Breast epithelium (tissue), 4 donors: Measurements from ENCODE around the gene VAPB. TPM values are rescaled to one million over a fixed set of nuclear protein-coding genes. Genes with fewer than 3 reads are reported as not detected.

Experiments used
- DNase-seq, 2 donors: peaks; one replicate each; pipeline ENCODE4 v3.0.0-alpha.2; 2019; ENCODE audit warnings: low spot score in 2 of 2
- H3K27ac ChIP-seq, 2 donors: fragments of 200-600 bp; sonication (generic) in 1 of 2; one replicate each; pipeline ENCODE4 v1.5.1; 2016 to 2019; ENCODE audit warnings: mild to moderate bottlenecking in 1 of 2
- H3K27me3 ChIP-seq, 2 donors: fragments of 200-600 bp; sonication (generic) in 1 of 2; one replicate each; pipeline versions ENCODE4 v1.5.1 to v1.6.0; 2017 to 2019; ENCODE audit warnings: control low read depth in 1 of 2, mild to moderate bottlenecking in 1 of 2
- H3K36me3 ChIP-seq: fragments of 200-600 bp; one replicate; pipeline ENCODE4 v1.5.1; 2019
- H3K4me1 ChIP-seq, 2 donors: fragments of 200-600 bp; sonication (generic); one replicate each; pipeline ENCODE4 v1.5.1; 2016 to 2019; ENCODE audit warnings: control low read depth in 1 of 2
- H3K4me3 ChIP-seq, 3 donors: fragments of 200-600 bp; sonication (generic); 1 replicate in 2 of 3; 2 replicates in 1 of 3; pipeline ENCODE4 v1.5.1; 2016 to 2019; ENCODE audit warnings: mild to moderate bottlenecking in 3 of 3, moderate library complexity in 2 of 3
- H3K9me3 ChIP-seq, 2 donors: fragments of 200-600 bp; sonication (generic) in 1 of 2; one replicate each; pipeline ENCODE4 v1.5.1; 2016 to 2019; ENCODE audit warnings: control low read depth in 1 of 2
- CTCF ChIP-seq, 3 donors: fragments of 450-650 bp; IDR thresholded peaks; one replicate each; pipeline ENCODE4 v1.5.1; 2016 to 2017; ENCODE audit warnings: antibody characterized with exemption in 3 of 3, mild to moderate bottlenecking in 3 of 3, moderate library complexity in 3 of 3
- POLR2A ChIP-seq: fragments of 450-650 bp; IDR thresholded peaks from one replicate; pipeline ENCODE4 v1.6.1; 2016; ENCODE audit warnings: antibody characterized with exemption, mild to moderate bottlenecking, moderate library complexity
- POLR2AphosphoS5 ChIP-seq, 3 donors: sonication (generic); formaldehyde crosslinking; IDR thresholded peaks; one replicate each; pipeline ENCODE4 v1.6.1; 2017; ENCODE audit warnings: antibody characterized with exemption in 3 of 3
- intact Hi-C: fragments of 100-400 bp; cut with DNase I; formaldehyde crosslinking; loops from one replicate; pipeline ENCODE4 v1.15.1; 2023; ENCODE audit warnings: low total_unique reads
- total RNA-seq, 3 donors: library from RNA; depleted of rRNA; stranded (reverse); fragments of >200 nt; gene quantifications; one replicate each; pipeline ENCODE4 v1.1.0, GENCODE V29; 2016

VAPB gene
- total RNA-seq, 3 donors from 2014 or later: 18.6 to 18.9 (median 18.7) TPM

- Histone ChIP-seq H3K4me3 (no peak overlapping the region), H3K9me3 (no peaks in the 10 kb centered on the region), H3K36me3 (no peaks in the 10 kb centered on the region), H3K27ac (no peak overlapping the region), H3K4me1 (no peaks in the 10 kb centered on the region), H3K27me3 (no peaks in the 10 kb centered on the region)
- intact Hi-C loops: no loop called here
- DNase-seq: no peak
- TF ChIP-seq POLR2AphosphoS5 (IDR thresholded peaks at IDR 0.05) (no peak), POLR2A (no peak), CTCF (IDR thresholded peaks at IDR 0.05) (no peak)
These were observed 72.1 kb downstream of the VAPB start for GRCh38 chr20:58461104-58461503.

GRCh38 chr20:58461899-58462298 lies 72.9 kb downstream of the VAPB start:
- Histone ChIP-seq H3K36me3 (no peaks in the 10 kb centered on the region), H3K4me1 (no peaks in the 10 kb centered on the region), H3K4me3 (no peak overlapping the region), H3K27ac (no peak overlapping the region), H3K27me3 (no peaks in the 10 kb centered on the region), H3K9me3 (no peaks in the 10 kb centered on the region)
- intact Hi-C loops: no loop called here
- no peak for DNase-seq
- TF ChIP-seq CTCF (IDR thresholded peaks at IDR 0.05): no peak
- no peak for TF ChIP-seq POLR2A
- TF ChIP-seq POLR2AphosphoS5 (IDR thresholded peaks at IDR 0.05): no peak

- Histone ChIP-seq H3K4me1 (no peaks in the 10 kb centered on the region), H3K27ac (no peak overlapping the region), H3K9me3 (no peaks in the 10 kb centered on the region), H3K27me3 (no peaks in the 10 kb centered on the region), H3K36me3 (no peaks in the 10 kb centered on the region), H3K4me3 (no peak overlapping the region)
- no peak for DNase-seq
- TF ChIP-seq POLR2A: no peak
- intact Hi-C loops: no loop called here
These were observed 74.2 kb downstream of the VAPB start for GRCh38 chr20:58463256-58463655.

GRCh38 chr20:58464838-58465237 lies 75.8 kb downstream of the VAPB start:
- Histone ChIP-seq H3K4me3 (no peak overlapping the region), H3K27ac (no peak overlapping the region), H3K36me3 (no peaks in the 10 kb centered on the region), H3K4me1 (no peaks in the 10 kb centered on the region), H3K27me3 (no peaks in the 10 kb centered on the region), H3K9me3 (no peaks in the 10 kb centered on the region)
- DNase-seq: no peak
- intact Hi-C loops: loop anchor here (5.0 kb wide), 1 partner anchor 1373 kb away; no protein-coding TSS in a partner anchor
- TF ChIP-seq POLR2AphosphoS5 (IDR thresholded peaks at IDR 0.05): no peak
- no peak for TF ChIP-seq CTCF (IDR thresholded peaks at IDR 0.05)
- no peak for TF ChIP-seq POLR2A

- no peak overlapping the region for H3K27ac ChIP-seq
- no peak overlapping the region for H3K4me3 ChIP-seq
- no peaks in the 10 kb centered on the region for H3K27me3 ChIP-seq
- H3K9me3 ChIP-seq: no peaks in the 10 kb centered on the region
- H3K4me1 ChIP-seq: no peaks in the 10 kb centered on the region
- TF ChIP-seq CTCF (IDR thresholded peaks at IDR 0.05): no peak
- TF ChIP-seq POLR2A: no peak
- no peak for TF ChIP-seq POLR2AphosphoS5 (IDR thresholded peaks at IDR 0.05)
- intact Hi-C loops: loop anchor here (5.0 kb wide), 1 partner anchor 1374 kb away; no protein-coding TSS in a partner anchor
- DNase-seq: no peak
- no peaks in the 10 kb centered on the region for H3K36me3 ChIP-seq
These were observed 77.2 kb downstream of the VAPB start for GRCh38 chr20:58466095-58466708.
